ENCODE measurements around the gene LYRM2.

Gene LYRM2

DNA sequence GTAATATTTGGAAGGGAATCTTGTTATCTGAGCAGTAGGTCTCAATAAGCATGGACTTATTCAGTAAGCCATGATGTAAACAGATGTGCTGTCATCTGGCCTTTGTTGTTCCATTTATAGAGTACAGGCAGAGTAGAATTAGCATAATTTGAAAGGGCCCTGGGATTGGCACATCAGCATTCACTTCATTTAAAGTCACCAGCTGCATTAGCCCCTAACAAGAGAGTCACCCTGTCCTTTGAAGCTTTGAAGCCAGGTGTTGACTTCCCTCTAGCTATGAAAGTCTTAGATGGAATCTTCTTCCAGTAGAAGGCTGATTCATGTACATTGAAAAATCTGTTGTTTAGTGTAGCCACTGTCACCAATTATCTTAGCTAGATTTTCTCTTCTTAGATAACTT, 109.7 kb downstream of the LYRM2 start:
- Histone ChIP-seq H3K79me2 (ENCODE audit: low read length) (no peaks in the 10 kb centered on the region), H3K4me2 (ENCODE audit: low read length) (no peak overlapping the region), H3K4me1 (ENCODE audit: low read length) (peaks cover 6% of the 10 kb centered on the region; the same call in 1 of the 2 replicates)

GRCh38 chr6:89527634-89528033, 110.9 kb downstream of the LYRM2 start:
- Histone ChIP-seq H3K27ac (ENCODE audit: low read length) (no peak overlapping the region), H3K27me3 (ENCODE audit: low read depth, low read length) (no peaks in the 10 kb centered on the region), H3K79me2 (ENCODE audit: low read length) (no peaks in the 10 kb centered on the region), H2AFZ (ENCODE audit: low read depth, low read length) (no peak overlapping the region), H3K36me3 (replicated peaks; ENCODE audit: low read depth, low read length) (no peaks in the 10 kb centered on the region), H3K9ac (ENCODE audit: low read length) (no peak overlapping the region), H3K4me2 (ENCODE audit: low read length) (no peak overlapping the region), H3K4me3 (ENCODE audit: low read length) (no peak overlapping the region), H4K20me1 (ENCODE audit: insufficient read depth, low read length) (no peaks in the 10 kb centered on the region), H3K4me1 (ENCODE audit: low read length) (peaks cover 6% of the 10 kb centered on the region; the same call in 1 of the 2 replicates), H3K9me3 (ENCODE audit: insufficient read depth, low read length) (no peaks in the 10 kb centered on the region)
- TF ChIP-seq EZH2phosphoT487 (IDR thresholded peaks at IDR 0.05; ENCODE audit: low read depth), result no peak
- TF ChIP-seq CTCF (IDR thresholded peaks at IDR 0.05; ENCODE audit: low read depth, low read length), result no peak

More for the DNA sequence above, 109.7 kb downstream of the LYRM2 start:
- H3K9me3 ChIP-seq (ENCODE audit: insufficient read depth, low read length), result no peaks in the 10 kb centered on the region
- H3K4me3 ChIP-seq (ENCODE audit: low read length), result no peak overlapping the region
- H3K27ac ChIP-seq (ENCODE audit: low read length), result no peak overlapping the region
- no peak overlapping the region for H2AFZ ChIP-seq (ENCODE audit: low read depth, low read length)
- no peaks in the 10 kb centered on the region for H4K20me1 ChIP-seq (ENCODE audit: insufficient read depth, low read length)
- no peaks in the 10 kb centered on the region for H3K36me3 ChIP-seq (replicated peaks; ENCODE audit: low read depth, low read length)
- TF ChIP-seq CTCF (IDR thresholded peaks at IDR 0.05; ENCODE audit: low read depth, low read length) (no peak), EZH2phosphoT487 (IDR thresholded peaks at IDR 0.05; ENCODE audit: low read depth) (no peak)
- H3K27me3 ChIP-seq (ENCODE audit: low read depth, low read length), result no peaks in the 10 kb centered on the region
- H3K9ac ChIP-seq (ENCODE audit: low read length), result no peak overlapping the region

DNA sequence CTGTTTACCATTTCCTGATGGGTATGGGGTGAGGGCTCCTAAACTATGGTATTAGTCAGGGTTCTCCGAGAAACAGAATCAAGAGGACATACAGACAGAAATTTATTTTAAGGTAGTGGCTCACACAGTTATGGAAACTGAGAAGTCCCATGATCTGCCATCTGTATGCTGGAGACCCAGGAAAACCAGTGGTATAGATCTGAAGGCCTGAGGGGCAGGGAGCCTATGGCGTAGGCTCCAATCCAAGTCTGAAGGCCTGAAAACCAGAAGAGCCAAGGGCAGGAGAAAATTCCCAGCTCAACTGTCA, 112.0 kb downstream of the LYRM2 start:
- Histone ChIP-seq H2AFZ (ENCODE audit: low read depth, low read length) (no peak overlapping the region), H3K79me2 (ENCODE audit: low read length) (no peaks in the 10 kb centered on the region), H3K4me1 (ENCODE audit: low read length) (peaks cover 6% of the 10 kb centered on the region; the same call in 1 of the 2 replicates), H4K20me1 (ENCODE audit: insufficient read depth, low read length) (no peaks in the 10 kb centered on the region), H3K4me3 (ENCODE audit: low read length) (no peak overlapping the region), H3K36me3 (replicated peaks; ENCODE audit: low read depth, low read length) (no peaks in the 10 kb centered on the region), H3K27me3 (ENCODE audit: low read depth, low read length) (no peaks in the 10 kb centered on the region), H3K4me2 (ENCODE audit: low read length) (no peak overlapping the region), H3K27ac (ENCODE audit: low read length) (no peak overlapping the region), H3K9ac (ENCODE audit: low read length) (no peak overlapping the region), H3K9me3 (ENCODE audit: insufficient read depth, low read length) (no peaks in the 10 kb centered on the region)
- TF ChIP-seq CTCF (IDR thresholded peaks at IDR 0.05; ENCODE audit: low read depth, low read length), result no peak
- TF ChIP-seq EZH2phosphoT487 (IDR thresholded peaks at IDR 0.05; ENCODE audit: low read depth), result no peak

DNA sequence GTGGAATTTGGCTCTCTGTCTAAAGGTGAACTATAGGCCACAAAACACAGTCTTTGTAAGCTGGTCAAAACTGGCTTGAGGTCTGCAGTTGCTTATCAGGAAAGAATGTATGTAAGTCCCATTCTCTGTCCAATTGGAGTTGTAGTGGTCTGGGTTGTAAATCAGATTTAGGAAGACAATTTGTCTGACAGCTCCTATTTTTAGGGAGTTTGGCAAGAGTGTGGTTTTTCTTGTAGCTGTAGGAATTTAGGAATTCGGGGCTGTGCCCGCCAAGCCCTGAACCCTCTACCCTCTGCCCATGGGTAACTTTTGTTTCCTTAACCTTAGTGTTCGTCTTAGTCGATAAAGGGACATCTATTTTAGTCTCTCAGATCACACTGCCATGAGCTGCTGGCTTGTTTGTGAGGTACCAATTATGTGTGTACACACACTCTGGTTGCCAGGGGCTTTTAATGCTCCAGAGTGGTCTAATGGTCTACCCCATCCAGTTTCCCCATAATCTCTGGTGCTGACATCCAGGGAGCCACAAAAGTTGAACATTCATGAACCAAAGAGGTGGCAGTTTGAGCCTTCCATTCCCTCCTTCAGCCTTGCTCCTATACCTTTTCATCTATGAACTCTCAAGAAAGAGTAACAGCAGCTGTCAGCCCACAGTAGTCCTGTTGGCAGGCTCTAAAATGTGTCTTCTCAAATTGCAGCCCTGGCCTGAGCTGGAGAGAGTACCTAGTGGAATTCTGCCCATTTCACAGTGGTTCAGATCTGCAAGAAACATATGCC, 112.6 kb downstream of the LYRM2 start:
- Histone ChIP-seq H4K20me1 (ENCODE audit: insufficient read depth, low read length) (no peaks in the 10 kb centered on the region), H3K27me3 (ENCODE audit: low read depth, low read length) (no peaks in the 10 kb centered on the region), H3K4me1 (ENCODE audit: low read length) (peaks cover 6% of the 10 kb centered on the region; the same call in 1 of the 2 replicates), H3K27ac (ENCODE audit: low read length) (no peak overlapping the region), H3K9ac (ENCODE audit: low read length) (no peak overlapping the region), H3K79me2 (ENCODE audit: low read length) (no peaks in the 10 kb centered on the region), H2AFZ (ENCODE audit: low read depth, low read length) (no peak overlapping the region), H3K4me2 (ENCODE audit: low read length) (no peak overlapping the region), H3K9me3 (ENCODE audit: insufficient read depth, low read length) (no peaks in the 10 kb centered on the region), H3K4me3 (ENCODE audit: low read length) (no peak overlapping the region), H3K36me3 (replicated peaks; ENCODE audit: low read depth, low read length) (no peaks in the 10 kb centered on the region)
- TF ChIP-seq CTCF (IDR thresholded peaks at IDR 0.05; ENCODE audit: low read depth, low read length) (no peak), EZH2phosphoT487 (IDR thresholded peaks at IDR 0.05; ENCODE audit: low read depth) (no peak)
